GM12878 (cell line): ENCODE measurements around the gene NELFE.

Experiments
- CHD1 ChIP-seq: IDR thresholded peaks from 2 replicates; pipeline ENCODE4 v1.6.1; 2012; ENCODE audit warnings: low read depth, low read length, improper control_type of control experiment
- HDAC2 ChIP-seq: fragments of 200-600 bp; sonication (generic); IDR thresholded peaks from 2 replicates; pipeline ENCODE4 v1.6.1; 2017
- HDAC6 ChIP-seq: fragments of 200-600 bp; sonication (generic); IDR thresholded peaks from one replicate; pipeline ENCODE4 v1.8.0; 2017; ENCODE audit warnings: antibody characterized with exemption; ENCODE audit not compliant: unreplicated experiment
- MAX ChIP-seq: IDR thresholded peaks from 2 replicates; pipeline ENCODE4 v1.6.1; 2012; ENCODE audit warnings: low read depth, low read length, improper control_type of control experiment
- MYC ChIP-seq: IDR thresholded peaks from 2 replicates; pipeline ENCODE4 v1.6.1; 2011; ENCODE audit warnings: mild to moderate bottlenecking, low read length, moderate library complexity, inconsistent platforms; ENCODE audit not compliant: insufficient read depth, insufficient replicate concordance, insufficient read length, severe bottlenecking
- STAT3 ChIP-seq: IDR thresholded peaks from 2 replicates; pipeline ENCODE4 v1.6.1; 2011; ENCODE audit warnings: low read depth, low read length, improper control_type of control experiment
- SUZ12 ChIP-seq: fragments of 200-600 bp; sonication (generic); IDR thresholded peaks from one replicate; pipeline ENCODE4 v1.6.1; 2018; ENCODE audit warnings: antibody characterized with exemption, mild to moderate bottlenecking; ENCODE audit not compliant: unreplicated experiment
- TF ChIP-seq, protein P1 (sequence below): fragments of 450-650 bp; IDR thresholded peaks from 2 replicates; pipeline ENCODE4 v1.6.1; 2016; ENCODE audit warnings: mild to moderate bottlenecking
- TF ChIP-seq, protein P2 (sequence below), 3 experiments: IDR thresholded peaks in 2 of 3; conservative IDR thresholded peaks in 1 of 3; 2 replicates each; pipeline ENCODE4 v1.5.1; 2011; ENCODE audit warnings: low read depth in 3 of 3, low read length in 3 of 3, mild to moderate bottlenecking in 3 of 3, control low read depth in 2 of 3, moderate library complexity in 2 of 3, inconsistent platforms in 1 of 3, mixed read lengths in 1 of 3; ENCODE audit not compliant: control insufficient read depth in 2 of 3, insufficient read depth in 1 of 3; ENCODE audit errors: extremely low read depth in 1 of 3

GRCh38 chr6:31930962-31931361 lies 27.8 kb downstream of the NELFE start:
- TF ChIP-seq, protein P1, sequence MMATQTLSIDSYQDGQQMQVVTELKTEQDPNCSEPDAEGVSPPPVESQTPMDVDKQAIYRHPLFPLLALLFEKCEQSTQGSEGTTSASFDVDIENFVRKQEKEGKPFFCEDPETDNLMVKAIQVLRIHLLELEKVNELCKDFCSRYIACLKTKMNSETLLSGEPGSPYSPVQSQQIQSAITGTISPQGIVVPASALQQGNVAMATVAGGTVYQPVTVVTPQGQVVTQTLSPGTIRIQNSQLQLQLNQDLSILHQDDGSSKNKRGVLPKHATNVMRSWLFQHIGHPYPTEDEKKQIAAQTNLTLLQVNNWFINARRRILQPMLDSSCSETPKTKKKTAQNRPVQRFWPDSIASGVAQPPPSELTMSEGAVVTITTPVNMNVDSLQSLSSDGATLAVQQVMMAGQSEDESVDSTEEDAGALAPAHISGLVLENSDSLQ, result no peak
- TF ChIP-seq STAT3, result no peak
- TF ChIP-seq MAX, result no peak
- TF ChIP-seq CHD1, result no peak
- no peak for TF ChIP-seq HDAC6
- TF ChIP-seq SUZ12, result no peak
- TF ChIP-seq, protein P2, sequence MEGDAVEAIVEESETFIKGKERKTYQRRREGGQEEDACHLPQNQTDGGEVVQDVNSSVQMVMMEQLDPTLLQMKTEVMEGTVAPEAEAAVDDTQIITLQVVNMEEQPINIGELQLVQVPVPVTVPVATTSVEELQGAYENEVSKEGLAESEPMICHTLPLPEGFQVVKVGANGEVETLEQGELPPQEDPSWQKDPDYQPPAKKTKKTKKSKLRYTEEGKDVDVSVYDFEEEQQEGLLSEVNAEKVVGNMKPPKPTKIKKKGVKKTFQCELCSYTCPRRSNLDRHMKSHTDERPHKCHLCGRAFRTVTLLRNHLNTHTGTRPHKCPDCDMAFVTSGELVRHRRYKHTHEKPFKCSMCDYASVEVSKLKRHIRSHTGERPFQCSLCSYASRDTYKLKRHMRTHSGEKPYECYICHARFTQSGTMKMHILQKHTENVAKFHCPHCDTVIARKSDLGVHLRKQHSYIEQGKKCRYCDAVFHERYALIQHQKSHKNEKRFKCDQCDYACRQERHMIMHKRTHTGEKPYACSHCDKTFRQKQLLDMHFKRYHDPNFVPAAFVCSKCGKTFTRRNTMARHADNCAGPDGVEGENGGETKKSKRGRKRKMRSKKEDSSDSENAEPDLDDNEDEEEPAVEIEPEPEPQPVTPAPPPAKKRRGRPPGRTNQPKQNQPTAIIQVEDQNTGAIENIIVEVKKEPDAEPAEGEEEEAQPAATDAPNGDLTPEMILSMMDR (IDR thresholded peaks at IDR 0.05 in 2 of 3, conservative IDR thresholded peaks at IDR 0.05 in 1 of 3; ENCODE audit: control insufficient read depth in 2 of 3, extremely low read depth in 1 of 3, insufficient read depth in 1 of 3, low read depth in 3 of 3, low read length in 3 of 3), result no peak
- no peak for TF ChIP-seq MYC
- no peak for TF ChIP-seq HDAC2
